ENCODE data around the gene SPSB2. TPM values are rescaled to one million over a fixed set of nuclear protein-coding genes. Genes with fewer than 3 reads are reported as not detected.
"Not testable (repeated sequence)": the region's sequence is repeated elsewhere in the genome, so short reads cannot be mapped to it uniquely, and the experiment has no call there.

Gene SPSB2
- total RNA-seq, 3 donors from 2014 or later, result 9.0 to 13.4 (median 12.7) TPM

- Histone ChIP-seq H3K27ac (no peak overlapping the region), H3K27me3 (no peaks in the 10 kb centered on the region), H3K9me3 (no peaks in the 10 kb centered on the region), H3K36me3 (no peaks in the 10 kb centered on the region), H3K4me1 (no peaks in the 10 kb centered on the region), H3K4me3 (no peak overlapping the region)
- no peak for DNase-seq (ENCODE audit: low spot score in 2 of 2)
- intact Hi-C loops (cut with DNase I; ENCODE audit: low total_unique reads), result no loop called here
- TF ChIP-seq CTCF (IDR thresholded peaks at IDR 0.05) (no peak), POLR2AphosphoS5 (IDR thresholded peaks at IDR 0.05) (no peak), POLR2A (IDR thresholded peaks at IDR 0.05) (no peak)
These were observed 11.4 kb upstream of the SPSB2 start for GRCh38 chr12:6884539-6884938.

GRCh38 chr12:6883683-6884082 lies 10.6 kb upstream of the SPSB2 start:
- H3K27ac ChIP-seq, result no peak overlapping the region
- intact Hi-C loops (cut with DNase I; ENCODE audit: low total_unique reads), result no loop called here
- DNase-seq (ENCODE audit: low spot score in 2 of 2), result no peak

GRCh38 chr12:6883252-6883651 lies 10.1 kb upstream of the SPSB2 start:
- H3K27me3 ChIP-seq, result no peaks in the 10 kb centered on the region
- no peaks in the 10 kb centered on the region for H3K36me3 ChIP-seq
- H3K4me1 ChIP-seq, result no peaks in the 10 kb centered on the region
- no peak for DNase-seq (ENCODE audit: low spot score in 2 of 2)
- no peak overlapping the region for H3K4me3 ChIP-seq
- intact Hi-C loops (cut with DNase I; ENCODE audit: low total_unique reads), result no loop called here
- no peak for TF ChIP-seq POLR2AphosphoS5 (IDR thresholded peaks at IDR 0.05)
- no peak for TF ChIP-seq POLR2A (IDR thresholded peaks at IDR 0.05)
- TF ChIP-seq CTCF (IDR thresholded peaks at IDR 0.05), result no peak
- H3K27ac ChIP-seq, result no peak overlapping the region
- H3K9me3 ChIP-seq, result no peaks in the 10 kb centered on the region

More at GRCh38 chr12:6883683-6884082, 10.6 kb upstream of the SPSB2 start:
- Histone ChIP-seq H3K9me3 (no peaks in the 10 kb centered on the region), H3K4me3 (no peak overlapping the region), H3K27me3 (no peaks in the 10 kb centered on the region), H3K36me3 (no peaks in the 10 kb centered on the region), H3K4me1 (no peaks in the 10 kb centered on the region)
- no peak for TF ChIP-seq POLR2AphosphoS5 (IDR thresholded peaks at IDR 0.05)
- no peak for TF ChIP-seq POLR2A (IDR thresholded peaks at IDR 0.05)
- no peak for TF ChIP-seq CTCF (IDR thresholded peaks at IDR 0.05)

GRCh38 chr12:6879824-6880223 lies 6.7 kb upstream of the SPSB2 start:
- intact Hi-C loops (cut with DNase I; ENCODE audit: low total_unique reads); DNase-seq (ENCODE audit: low spot score in 2 of 2); H3K4me1 ChIP-seq; H3K27ac ChIP-seq; H3K27me3 ChIP-seq; H3K36me3 ChIP-seq; H3K4me3 ChIP-seq; H3K9me3 ChIP-seq: not testable (repeated sequence)

GRCh38 chr12:6874015-6874368 lies 889 bp upstream of the SPSB2 start:
- not testable (repeated sequence) for DNase-seq (ENCODE audit: low spot score in 2 of 2); H3K27me3 ChIP-seq; H3K36me3 ChIP-seq; H3K9me3 ChIP-seq
- Histone ChIP-seq H3K27ac (peak overlapping the region; percentile 78 to 94), H3K4me1 (peaks cover 5 to 18% of the 10 kb centered on the region in 2 donors), H3K4me3 (peak overlapping the region; percentile 70 to 84 (median 72))
- intact Hi-C loops (cut with DNase I; ENCODE audit: low total_unique reads), result loop anchor here (5.0 kb wide), 1 partner anchor 667 kb away; no protein-coding TSS in a partner anchor

GRCh38 chr12:6872073-6873048 lies 742 bp downstream of the SPSB2 start:
- Histone ChIP-seq H3K27ac (peak overlapping the region; percentile 78 to 94), H3K4me1 (peaks cover 5 to 27% of the 10 kb centered on the region in 2 donors), H3K9me3 (no peaks in the 10 kb centered on the region), H3K36me3 (no peaks in the 10 kb centered on the region), H3K4me3 (peak overlapping the region; percentile 70 to 84 (median 72)), H3K27me3 (no peaks in the 10 kb centered on the region)
- intact Hi-C loops (cut with DNase I; ENCODE audit: low total_unique reads), result loop anchor here (5.0 kb wide), 1 partner anchor 665 kb away; no protein-coding TSS in a partner anchor
- TF ChIP-seq POLR2AphosphoS5 (IDR thresholded peaks at IDR 0.05), result peak in 2 of 3 donors; percentile 46 to 66
- peak; percentile 85 to 87 (median 86) for TF ChIP-seq CTCF (IDR thresholded peaks at IDR 0.05)
- no peak for TF ChIP-seq POLR2A (IDR thresholded peaks at IDR 0.05)
- DNase-seq (ENCODE audit: low spot score in 2 of 2), result peak; percentile 71 to 79

Measured in breast epithelium (tissue), 4 donors.